Activated T-cell treated with anti-CD3 and anti-CD28 coated beads, Interleukin-2, amount 50 U/mL, for 48 hours (primary cell): ENCODE results near the gene DNLZ.

Source experiments
- DNase-seq, 2 experiments: peaks; one replicate each; pipeline ENCODE4 v3.0.0-alpha.2; 2020

DNLZ gene

GRCh38 chr9:136374183-136374575 lies 10.6 kb upstream of the DNLZ start:
- DNase-seq = no peak

- no peak for DNase-seq
Observed at GRCh38 chr9:136373300-136374182, 10.0 kb upstream of the DNLZ start, which contains the start of gene CARD9. CARD9 (minus strand) TSS chr9:136373669; CDS start chr9:136372078, 1,591 bp downstream.

GRCh38 chr9:136372561-136373299 lies 9.2 kb upstream of the DNLZ start:
- DNase-seq = no peak

- no peak for DNase-seq
Observed at GRCh38 chr9:136372006-136372405, 8.5 kb upstream of the DNLZ start.

GRCh38 chr9:136371533-136371880 lies 8.0 kb upstream of the DNLZ start:
- no peak for DNase-seq

- DNase-seq = no peak
Observed at GRCh38 chr9:136370687-136371532, 7.4 kb upstream of the DNLZ start.

- no peak for DNase-seq
Observed at GRCh38 chr9:136370037-136370436, 6.5 kb upstream of the DNLZ start.

- DNase-seq = no peak
Observed at GRCh38 chr9:136368190-136368589, 4.6 kb upstream of the DNLZ start.

- no peak for DNase-seq
Observed at GRCh38 chr9:136367296-136368145, 4.0 kb upstream of the DNLZ start.

GRCh38 chr9:136366826-136367225 lies 3.3 kb upstream of the DNLZ start:
- no peak for DNase-seq

GRCh38 chr9:136365775-136366222 lies 2.3 kb upstream of the DNLZ start:
- no peak for DNase-seq

GRCh38 chr9:136364942-136365774 lies 1.6 kb upstream of the DNLZ start:
- DNase-seq = no peak

- no peak for DNase-seq
Observed at GRCh38 chr9:136363949-136364748, 605 bp upstream of the DNLZ start.

- DNase-seq = no peak
Observed at GRCh38 chr9:136362450-136362784, 1.1 kb downstream of the DNLZ start.

GRCh38 chr9:136361754-136362449 lies 1.6 kb downstream of the DNLZ start:
- DNase-seq = no peak

GRCh38 chr9:136361047-136361753 lies 2.3 kb downstream of the DNLZ start:
- DNase-seq = no peak

GRCh38 chr9:136359774-136360718 lies 3.5 kb downstream of the DNLZ start:
- no peak for DNase-seq

GRCh38 chr9:136358888-136359287 lies 4.7 kb downstream of the DNLZ start:
- DNase-seq = no peak
